Suppressor macrophage treated with lipopolysaccharide for 1 hour (primary cell): Measurements from ENCODE around the gene ZBTB17.
"Not testable (repeated sequence)": the region's sequence is repeated elsewhere in the genome, so short reads cannot be mapped to it uniquely, and the experiment has no call there.

Experiments used
- DNase-seq, 3 donors: peaks; one replicate each; pipeline ENCODE4 v3.0.0-alpha.2; 2020 to 2022

ZBTB17 gene

GRCh38 chr1:15975805-15976680 lies at the start of gene ZBTB17:
Gene ZBTB17, minus strand, starts transcription at chr1:15976101. Its CDS starts 27,606 bp downstream, at chr1:15948495.
- peak; percentile 98 to 99 (median 99) for DNase-seq

GRCh38 chr1:16023050-16023653 lies 47.3 kb upstream of the ZBTB17 start:
- DNase-seq, result no peak

GRCh38 chr1:16022393-16022792 lies 46.5 kb upstream of the ZBTB17 start:
- no peak for DNase-seq

GRCh38 chr1:16021681-16022080 lies 45.8 kb upstream of the ZBTB17 start, which contains the start of gene CLCNKA:
Gene CLCNKA, plus strand, starts transcription at chr1:16022036. Its CDS starts 584 bp downstream, at chr1:16022620.
- no peak for DNase-seq

- not testable (repeated sequence) for DNase-seq
Measured at GRCh38 chr1:16020878-16021277, 45.0 kb upstream of the ZBTB17 start.

GRCh38 chr1:16020325-16020724 lies 44.4 kb upstream of the ZBTB17 start:
- DNase-seq, result no peak

- no peak for DNase-seq
Measured at GRCh38 chr1:16019644-16020277, 43.9 kb upstream of the ZBTB17 start.

GRCh38 chr1:16018749-16019643 lies 43.1 kb upstream of the ZBTB17 start:
- DNase-seq, result no peak

GRCh38 chr1:16018308-16018707 lies 42.4 kb upstream of the ZBTB17 start:
- no peak for DNase-seq

- no peak for DNase-seq
Measured at GRCh38 chr1:16017461-16018303, 41.8 kb upstream of the ZBTB17 start, which contains the start of gene HSPB7. Gene HSPB7, minus strand, starts transcription at chr1:16018043. Its CDS starts 80 bp downstream, at chr1:16017963.

- DNase-seq, result no peak
Measured at GRCh38 chr1:16017076-16017460, 41.2 kb upstream of the ZBTB17 start.

GRCh38 chr1:16015960-16016901 lies 40.3 kb upstream of the ZBTB17 start:
- no peak for DNase-seq

GRCh38 chr1:16015491-16015890 lies 39.6 kb upstream of the ZBTB17 start:
- no peak for DNase-seq

- DNase-seq, result peak in 2 of 3 donors; percentile 11 to 24
Measured at GRCh38 chr1:16014509-16015482, 38.9 kb upstream of the ZBTB17 start.

GRCh38 chr1:16013908-16014258 lies 38.0 kb upstream of the ZBTB17 start:
- no peak for DNase-seq

GRCh38 chr1:16013220-16013907 lies 37.5 kb upstream of the ZBTB17 start:
- DNase-seq, result peak; percentile 72 to 84 (median 76)

- DNase-seq, result peak; percentile 20 to 69 (median 44)
Measured at GRCh38 chr1:16012590-16013219, 36.8 kb upstream of the ZBTB17 start.
